Endodermal cell (in vitro differentiated cells): Measurements from ENCODE around the gene LRRC1. TPM values are rescaled to one million over a fixed set of nuclear protein-coding genes. Genes with fewer than 3 reads are reported as not detected.

Experiments used
- DNase-seq: peaks from one replicate; pipeline ENCODE4 v3.0.0-alpha.2; 2017
- H3K27ac ChIP-seq: 2 replicates; pipeline ENCODE4 v1.5.1; 2013; ENCODE audit warnings: mild to moderate bottlenecking, low read depth, low read length, moderate library complexity
- H3K27me3 ChIP-seq: 2 replicates; pipeline ENCODE4 v1.6.1; 2013; ENCODE audit warnings: mild to moderate bottlenecking, low read length, moderate library complexity; ENCODE audit not compliant: insufficient read depth, control insufficient read depth, poor library complexity, severe bottlenecking
- H3K36me3 ChIP-seq: 2 replicates; pipeline ENCODE4 v1.7.0; 2013; ENCODE audit warnings: mild to moderate bottlenecking, low read length, moderate library complexity; ENCODE audit not compliant: control insufficient read depth, insufficient read depth
- H3K4me1 ChIP-seq: one replicate; pipeline ENCODE4 v1.7.0; 2013; ENCODE audit warnings: low read length; ENCODE audit not compliant: control insufficient read depth, insufficient read depth
- H3K4me3 ChIP-seq: 2 replicates; pipeline ENCODE4 v1.5.1; 2013; ENCODE audit warnings: mild to moderate bottlenecking, low read length, moderate library complexity
- H3K9ac ChIP-seq: 2 replicates; pipeline ENCODE4 v1.6.1; 2013; ENCODE audit warnings: mild to moderate bottlenecking, low read length, moderate library complexity; ENCODE audit not compliant: poor library complexity, severe bottlenecking; ENCODE audit errors: extremely low read depth
- H3K9me3 ChIP-seq: 2 replicates; pipeline ENCODE4 v1.6.1; 2013; ENCODE audit warnings: mild to moderate bottlenecking, low read length, moderate library complexity; ENCODE audit not compliant: control insufficient read depth
- H3K27ac Mint-ChIP-seq: 2 replicates; pipeline ENCODE4 v1.8.0; 2020; ENCODE audit warnings: mixed read lengths
- H3K27me3 Mint-ChIP-seq: 2 replicates; pipeline ENCODE4 v1.8.0; 2021; ENCODE audit warnings: mild to moderate bottlenecking, mixed read lengths; ENCODE audit not compliant: insufficient read depth
- H3K36me3 Mint-ChIP-seq: 2 replicates; pipeline ENCODE4 v1.8.0; 2020; ENCODE audit warnings: low read depth, mixed read lengths
- H3K4me1 Mint-ChIP-seq: 2 replicates; pipeline ENCODE4 v1.8.0; 2020; ENCODE audit warnings: mixed read lengths
- H3K4me3 Mint-ChIP-seq: 2 replicates; pipeline ENCODE4 v1.8.0; 2020; ENCODE audit warnings: mild to moderate bottlenecking, moderate library complexity, mixed read lengths
- H3K9me3 Mint-ChIP-seq: 2 replicates; pipeline ENCODE4 v1.8.0; 2020; ENCODE audit warnings: mild to moderate bottlenecking, mixed read lengths
- WGBS, 2 experiments: methylation state at CpG; one replicate each; pipeline versions ENCODE4 v1.1.5 to v1.1.7; 2013; ENCODE audit warnings: missing lambda C conversion rate in 2 of 2, mixed read lengths in 1 of 2; ENCODE audit not compliant: insufficient coverage in 1 of 2, insufficient read length in 1 of 2; 5-methylcytosine and 5-hydroxymethylcytosine counted together
- total RNA-seq, 2 donors: library from RNA; stranded (reverse); fragmentation: NEBNext Ultra II Directional in 1 of 2; extraction: Animal tissue kit (Norgen Biotek cat#: 25700) in 1 of 2; gene quantifications; 2 replicates in 1 of 2; 3 replicates in 1 of 2; pipeline ENCODE4 v1.2.1, GENCODE V29; 2021
- TF ChIP-seq, protein P1 (sequence below): fragments of 200-600 bp; sonication (generic); conservative IDR thresholded peaks from 2 replicates; pipeline ENCODE4 v1.5.0; 2021; ENCODE audit warnings: antibody characterized with exemption, mild to moderate bottlenecking

LRRC1 gene
- total RNA-seq, 2 donors from 2014 or later = 14.1 to 15.3 TPM

DNA sequence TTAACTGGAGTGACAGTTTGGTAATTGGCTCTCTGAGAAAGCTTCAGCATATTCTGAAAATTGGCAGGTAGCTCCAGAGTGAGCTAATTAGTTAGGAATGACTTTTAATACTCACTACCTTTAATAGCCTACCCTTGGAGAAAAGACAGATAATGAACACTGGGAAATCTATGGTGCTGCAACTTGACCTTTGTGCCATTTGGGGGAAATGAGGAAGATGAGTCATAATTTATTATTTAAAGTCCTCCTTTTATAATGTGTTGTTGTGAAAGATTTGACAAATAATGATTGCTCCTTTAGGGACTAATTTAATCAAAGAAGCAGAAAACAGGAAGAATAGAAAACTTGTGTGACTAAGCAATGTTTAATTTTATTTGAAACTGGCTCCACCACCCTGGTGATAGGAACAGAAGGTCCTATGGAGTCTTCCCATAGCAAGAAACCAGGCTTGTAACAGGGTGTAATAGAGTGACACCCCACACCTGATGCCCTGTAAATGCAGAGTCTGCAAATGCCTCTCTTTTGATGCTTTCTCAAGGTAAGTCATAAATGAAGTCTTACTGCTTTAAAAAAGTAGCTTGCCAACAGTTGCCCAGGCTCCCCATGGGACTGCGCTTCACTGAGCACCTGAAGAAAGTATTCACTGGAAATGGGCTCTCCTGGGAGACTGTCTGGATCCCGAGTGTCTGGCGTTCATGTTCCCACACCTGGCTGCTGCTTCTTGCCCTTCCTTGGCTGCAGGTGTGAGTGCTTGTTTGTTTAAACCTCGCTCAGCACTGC is 134.4 kb downstream of the LRRC1 start:
- no peak overlapping the region for H3K27ac Mint-ChIP-seq
- 94 to 97% methylated on average over 4 of the region's 4 CpGs for WGBS, 2 experiments
- Histone ChIP-seq H3K27me3 (no peaks in the 10 kb centered on the region), H3K4me3 (no peak overlapping the region), H3K36me3 (no peaks in the 10 kb centered on the region), H3K27ac (no peak overlapping the region), H3K4me1 (no peaks in the 10 kb centered on the region), H3K9me3 (no peaks in the 10 kb centered on the region), H3K9ac (no peak overlapping the region)
- DNase-seq = no peak
- no peaks in the 10 kb centered on the region for H3K27me3 Mint-ChIP-seq
- no peak overlapping the region for H3K4me3 Mint-ChIP-seq
- H3K36me3 Mint-ChIP-seq = peaks cover 14% of the 10 kb centered on the region
- H3K9me3 Mint-ChIP-seq = peaks cover 3% of the 10 kb centered on the region
- TF ChIP-seq, protein P1, sequence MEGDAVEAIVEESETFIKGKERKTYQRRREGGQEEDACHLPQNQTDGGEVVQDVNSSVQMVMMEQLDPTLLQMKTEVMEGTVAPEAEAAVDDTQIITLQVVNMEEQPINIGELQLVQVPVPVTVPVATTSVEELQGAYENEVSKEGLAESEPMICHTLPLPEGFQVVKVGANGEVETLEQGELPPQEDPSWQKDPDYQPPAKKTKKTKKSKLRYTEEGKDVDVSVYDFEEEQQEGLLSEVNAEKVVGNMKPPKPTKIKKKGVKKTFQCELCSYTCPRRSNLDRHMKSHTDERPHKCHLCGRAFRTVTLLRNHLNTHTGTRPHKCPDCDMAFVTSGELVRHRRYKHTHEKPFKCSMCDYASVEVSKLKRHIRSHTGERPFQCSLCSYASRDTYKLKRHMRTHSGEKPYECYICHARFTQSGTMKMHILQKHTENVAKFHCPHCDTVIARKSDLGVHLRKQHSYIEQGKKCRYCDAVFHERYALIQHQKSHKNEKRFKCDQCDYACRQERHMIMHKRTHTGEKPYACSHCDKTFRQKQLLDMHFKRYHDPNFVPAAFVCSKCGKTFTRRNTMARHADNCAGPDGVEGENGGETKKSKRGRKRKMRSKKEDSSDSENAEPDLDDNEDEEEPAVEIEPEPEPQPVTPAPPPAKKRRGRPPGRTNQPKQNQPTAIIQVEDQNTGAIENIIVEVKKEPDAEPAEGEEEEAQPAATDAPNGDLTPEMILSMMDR = no peak
- no peaks in the 10 kb centered on the region for H3K4me1 Mint-ChIP-seq

DNA sequence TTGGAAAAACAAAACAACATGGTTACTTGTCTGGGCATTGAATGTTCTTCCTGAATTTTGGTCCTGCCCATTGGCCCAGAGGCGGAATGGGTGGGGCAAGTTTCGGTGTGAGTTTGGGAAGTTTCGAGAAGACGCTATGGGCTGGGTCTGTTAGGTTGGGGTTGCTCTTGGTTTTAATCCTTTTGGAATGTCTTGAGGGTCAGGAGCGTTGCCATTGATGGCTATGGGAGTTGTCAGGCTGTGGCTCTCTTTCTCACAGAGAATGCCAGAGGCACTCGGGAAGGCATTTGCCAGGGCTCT is 135.0 kb downstream of the LRRC1 start:
- Histone ChIP-seq H3K27me3 (no peaks in the 10 kb centered on the region), H3K36me3 (no peaks in the 10 kb centered on the region), H3K9me3 (no peaks in the 10 kb centered on the region), H3K27ac (no peak overlapping the region), H3K4me1 (no peaks in the 10 kb centered on the region), H3K4me3 (no peak overlapping the region), H3K9ac (no peak overlapping the region)
- Mint-ChIP-seq H3K27ac (no peak overlapping the region), H3K27me3 (no peaks in the 10 kb centered on the region), H3K9me3 (peaks cover 3% of the 10 kb centered on the region), H3K36me3 (peaks cover 14% of the 10 kb centered on the region), H3K4me3 (no peak overlapping the region), H3K4me1 (no peaks in the 10 kb centered on the region)
- 90 to 100% methylated on average over 2 to 6 of the region's 6 CpGs for WGBS, 2 experiments
- TF ChIP-seq, protein P1 = no peak
- no peak for DNase-seq

- no peaks in the 10 kb centered on the region for H3K27me3 Mint-ChIP-seq
- Histone ChIP-seq H3K4me3 (no peak overlapping the region), H3K36me3 (no peaks in the 10 kb centered on the region), H3K27ac (no peak overlapping the region), H3K9ac (no peak overlapping the region), H3K27me3 (no peaks in the 10 kb centered on the region), H3K4me1 (no peaks in the 10 kb centered on the region), H3K9me3 (no peaks in the 10 kb centered on the region)
- H3K4me1 Mint-ChIP-seq = no peaks in the 10 kb centered on the region
- peaks cover 14% of the 10 kb centered on the region for H3K36me3 Mint-ChIP-seq
- H3K4me3 Mint-ChIP-seq = no peak overlapping the region
- DNase-seq = no peak
- no peak overlapping the region for H3K27ac Mint-ChIP-seq
- peaks cover 3% of the 10 kb centered on the region for H3K9me3 Mint-ChIP-seq
- 91 to 100% methylated on average over 1 of the region's 1 CpG for WGBS, 2 experiments
- TF ChIP-seq, protein P1 = no peak
These were observed 135.5 kb downstream of the LRRC1 start for GRCh38 chr6:53930330-53930729.
